ENCODE data around the gene IQGAP3.

Gene IQGAP3

DNA sequence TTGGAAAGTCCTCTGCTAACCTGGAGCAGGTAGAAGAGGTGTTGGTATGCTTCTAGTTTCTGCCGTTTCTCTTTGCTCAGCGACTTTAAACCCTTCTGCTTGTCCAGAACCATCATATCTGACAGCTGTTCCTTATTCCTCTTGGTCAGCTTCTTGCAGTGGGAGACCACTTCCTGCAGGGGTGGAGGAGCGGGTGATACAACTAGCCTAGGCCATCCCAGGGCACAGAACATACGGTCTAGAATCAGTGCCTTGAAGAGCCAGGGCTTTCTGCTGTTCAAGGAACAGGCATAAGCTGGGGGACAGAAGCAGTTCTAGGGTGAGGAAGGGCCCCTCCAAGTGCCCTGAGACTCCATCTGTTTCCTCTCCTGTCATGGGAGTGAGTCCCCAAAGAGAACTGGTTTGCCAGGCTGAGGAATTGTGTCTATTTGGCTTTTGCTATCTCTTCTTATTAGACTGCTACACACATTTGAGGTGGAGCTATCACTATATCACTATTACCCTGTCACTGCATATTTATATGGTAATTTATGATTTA is 32.5 kb downstream of the IQGAP3 start:
- Histone ChIP-seq H3K27ac (ENCODE audit: low read depth, low read length, severe bottlenecking) (no peak overlapping the region), H3K4me3 (ENCODE audit: extremely low read depth, insufficient read depth, low read length, poor library complexity, severe bottlenecking) (no peak overlapping the region), H3K4me1 (ENCODE audit: control insufficient read depth, insufficient read depth, low read length, poor library complexity, severe bottlenecking) (no peaks in the 10 kb centered on the region), H3K9me3 (ENCODE audit: control insufficient read depth, low read length) (no peaks in the 10 kb centered on the region), H3K36me3 (ENCODE audit: control insufficient read depth, insufficient read depth, low read length) (peaks cover 94% of the 10 kb centered on the region)
- WGBS, 2 experiments (ENCODE audit: insufficient coverage in 2 of 2), result 88 to 90% methylated on average over 2 to 3 of the region's 4 CpGs

GRCh38 chr1:156538711-156539440 is 33.5 kb downstream of the IQGAP3 start:
- 91 to 92% methylated on average over 9 of the region's 10 CpGs for WGBS, 2 experiments (ENCODE audit: insufficient coverage in 2 of 2)
- Histone ChIP-seq H3K4me1 (ENCODE audit: control insufficient read depth, insufficient read depth, low read length, poor library complexity, severe bottlenecking) (no peaks in the 10 kb centered on the region), H3K36me3 (ENCODE audit: control insufficient read depth, insufficient read depth, low read length) (peaks cover 95% of the 10 kb centered on the region)

DNA sequence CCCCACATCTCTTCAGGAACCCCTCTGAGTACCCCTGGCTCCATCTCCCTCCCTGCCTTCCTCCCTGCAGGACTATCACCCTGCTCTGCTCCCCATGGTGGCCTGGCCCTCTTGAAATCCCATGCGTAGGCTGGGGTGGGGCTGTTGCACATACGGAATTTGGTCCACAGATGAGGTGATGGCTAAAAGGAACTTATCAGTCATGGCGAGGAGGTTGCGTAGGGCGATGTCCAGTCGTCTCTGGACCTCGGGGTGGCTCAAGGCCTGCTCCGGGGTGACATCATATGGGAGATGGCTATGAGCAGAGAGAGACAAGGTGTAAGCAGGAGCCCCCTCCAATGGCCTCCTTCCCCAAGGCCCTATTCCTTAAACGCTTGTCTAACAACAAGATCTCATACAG is 35.3 kb downstream of the IQGAP3 start:
- WGBS, 2 experiments (ENCODE audit: insufficient coverage in 2 of 2), result 92 to 96% methylated on average over 7 to 8 of the region's 9 CpGs
- Histone ChIP-seq H3K9me3 (ENCODE audit: control insufficient read depth, low read length) (no peaks in the 10 kb centered on the region), H3K36me3 (ENCODE audit: control insufficient read depth, insufficient read depth, low read length) (peaks cover 96% of the 10 kb centered on the region), H3K4me3 (ENCODE audit: extremely low read depth, insufficient read depth, low read length, poor library complexity, severe bottlenecking) (no peak overlapping the region), H3K27ac (ENCODE audit: low read depth, low read length, severe bottlenecking) (no peak overlapping the region), H3K4me1 (ENCODE audit: control insufficient read depth, insufficient read depth, low read length, poor library complexity, severe bottlenecking) (no peaks in the 10 kb centered on the region)

More at GRCh38 chr1:156538711-156539440, 33.5 kb downstream of the IQGAP3 start:
- H3K4me3 ChIP-seq (ENCODE audit: extremely low read depth, insufficient read depth, low read length, poor library complexity, severe bottlenecking), result no peak overlapping the region
- no peak overlapping the region for H3K27ac ChIP-seq (ENCODE audit: low read depth, low read length, severe bottlenecking)
- no peaks in the 10 kb centered on the region for H3K9me3 ChIP-seq (ENCODE audit: control insufficient read depth, low read length)

- H3K9me3 ChIP-seq (ENCODE audit: control insufficient read depth, low read length), result no peaks in the 10 kb centered on the region
- WGBS, 2 experiments (ENCODE audit: insufficient coverage in 2 of 2), result 97 to 98% methylated on average over 9 to 11 of the region's 12 CpGs
- H3K27ac ChIP-seq (ENCODE audit: low read depth, low read length, severe bottlenecking), result no peak overlapping the region
- peaks cover 95% of the 10 kb centered on the region for H3K36me3 ChIP-seq (ENCODE audit: control insufficient read depth, insufficient read depth, low read length)
- H3K4me1 ChIP-seq (ENCODE audit: control insufficient read depth, insufficient read depth, low read length, poor library complexity, severe bottlenecking), result no peaks in the 10 kb centered on the region
- no peak overlapping the region for H3K4me3 ChIP-seq (ENCODE audit: extremely low read depth, insufficient read depth, low read length, poor library complexity, severe bottlenecking)
Measured at GRCh38 chr1:156534424-156535060, 37.8 kb downstream of the IQGAP3 start.

DNA sequence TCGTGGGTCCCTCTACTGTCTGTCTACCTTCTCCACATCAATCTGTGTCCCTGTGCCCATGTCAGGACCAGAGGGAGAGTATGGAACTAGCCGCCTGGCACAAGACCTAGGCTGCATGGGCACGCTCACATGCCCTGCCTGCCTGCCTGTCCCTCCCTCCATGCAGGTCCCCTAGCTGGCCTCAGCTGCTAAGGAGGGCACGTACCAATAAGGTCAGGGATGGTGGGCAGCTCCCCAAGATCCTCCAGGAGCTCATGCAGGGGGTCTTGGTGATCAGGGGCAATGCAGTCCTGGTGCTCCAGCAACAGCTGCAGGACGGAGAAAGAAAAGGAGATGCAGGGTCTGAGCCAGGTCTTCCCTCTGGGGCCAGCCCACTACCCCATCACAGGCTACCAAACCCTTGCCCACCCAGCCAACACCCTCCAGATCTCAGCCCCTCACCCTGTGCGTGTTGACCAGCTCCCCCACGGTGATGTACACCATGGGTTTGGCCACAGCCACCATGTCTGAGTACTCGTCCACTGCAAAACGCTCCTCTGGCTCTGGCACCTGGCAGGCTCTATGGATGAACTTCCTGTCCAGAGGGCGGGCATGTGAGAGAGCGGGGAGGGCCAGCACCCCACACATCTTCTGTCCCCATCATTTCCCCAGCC is 38.7 kb downstream of the IQGAP3 start:
- Histone ChIP-seq H3K9me3 (ENCODE audit: control insufficient read depth, low read length) (no peaks in the 10 kb centered on the region), H3K4me3 (ENCODE audit: extremely low read depth, insufficient read depth, low read length, poor library complexity, severe bottlenecking) (no peak overlapping the region), H3K36me3 (ENCODE audit: control insufficient read depth, insufficient read depth, low read length) (peaks cover 95% of the 10 kb centered on the region), H3K4me1 (ENCODE audit: control insufficient read depth, insufficient read depth, low read length, poor library complexity, severe bottlenecking) (no peaks in the 10 kb centered on the region), H3K27ac (ENCODE audit: low read depth, low read length, severe bottlenecking) (no peak overlapping the region)
- WGBS, 2 experiments (ENCODE audit: insufficient coverage in 2 of 2), result 94 to 97% methylated on average over 8 to 10 of the region's 11 CpGs

DNA sequence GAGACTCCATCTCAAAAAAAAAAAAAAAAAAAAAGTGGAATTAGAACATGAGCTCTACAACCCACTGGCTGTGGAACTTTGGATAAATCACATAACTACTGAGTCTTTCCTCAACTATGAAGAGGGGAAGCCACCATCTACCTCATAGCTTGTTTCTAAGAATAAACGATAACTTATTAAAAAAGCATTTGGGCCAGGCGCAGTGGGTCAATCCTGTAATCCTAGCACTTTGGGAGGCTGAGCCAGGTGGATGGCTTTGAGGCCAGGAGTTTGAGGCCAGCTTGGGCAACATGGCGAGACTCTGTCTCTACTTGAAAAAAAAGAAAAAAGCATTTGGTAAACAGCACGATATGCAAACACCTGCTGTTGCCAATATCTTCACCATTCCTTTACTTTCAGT is 40.0 kb downstream of the IQGAP3 start:
- Histone ChIP-seq H3K9me3 (ENCODE audit: control insufficient read depth, low read length) (no peaks in the 10 kb centered on the region), H3K36me3 (ENCODE audit: control insufficient read depth, insufficient read depth, low read length) (peaks cover 95% of the 10 kb centered on the region), H3K4me3 (ENCODE audit: extremely low read depth, insufficient read depth, low read length, poor library complexity, severe bottlenecking) (no peak overlapping the region), H3K27ac (ENCODE audit: low read depth, low read length, severe bottlenecking) (no peak overlapping the region), H3K4me1 (ENCODE audit: control insufficient read depth, insufficient read depth, low read length, poor library complexity, severe bottlenecking) (no peaks in the 10 kb centered on the region)
- WGBS, 2 experiments (ENCODE audit: insufficient coverage in 2 of 2), result 90 to 91% methylated on average over 3 of the region's 4 CpGs

- H3K4me3 ChIP-seq (ENCODE audit: extremely low read depth, insufficient read depth, low read length, poor library complexity, severe bottlenecking), result no peak overlapping the region
- peaks cover 84% of the 10 kb centered on the region for H3K36me3 ChIP-seq (ENCODE audit: control insufficient read depth, insufficient read depth, low read length)
- no peak overlapping the region for H3K27ac ChIP-seq (ENCODE audit: low read depth, low read length, severe bottlenecking)
- WGBS, 2 experiments (ENCODE audit: insufficient coverage in 2 of 2), result 97 to 99% methylated on average over 12 to 18 of the region's 18 CpGs
- H3K4me1 ChIP-seq (ENCODE audit: control insufficient read depth, insufficient read depth, low read length, poor library complexity, severe bottlenecking), result no peaks in the 10 kb centered on the region
- H3K9me3 ChIP-seq (ENCODE audit: control insufficient read depth, low read length), result no peaks in the 10 kb centered on the region
Measured at GRCh38 chr1:156530006-156530405, 42.4 kb downstream of the IQGAP3 start.

DNA sequence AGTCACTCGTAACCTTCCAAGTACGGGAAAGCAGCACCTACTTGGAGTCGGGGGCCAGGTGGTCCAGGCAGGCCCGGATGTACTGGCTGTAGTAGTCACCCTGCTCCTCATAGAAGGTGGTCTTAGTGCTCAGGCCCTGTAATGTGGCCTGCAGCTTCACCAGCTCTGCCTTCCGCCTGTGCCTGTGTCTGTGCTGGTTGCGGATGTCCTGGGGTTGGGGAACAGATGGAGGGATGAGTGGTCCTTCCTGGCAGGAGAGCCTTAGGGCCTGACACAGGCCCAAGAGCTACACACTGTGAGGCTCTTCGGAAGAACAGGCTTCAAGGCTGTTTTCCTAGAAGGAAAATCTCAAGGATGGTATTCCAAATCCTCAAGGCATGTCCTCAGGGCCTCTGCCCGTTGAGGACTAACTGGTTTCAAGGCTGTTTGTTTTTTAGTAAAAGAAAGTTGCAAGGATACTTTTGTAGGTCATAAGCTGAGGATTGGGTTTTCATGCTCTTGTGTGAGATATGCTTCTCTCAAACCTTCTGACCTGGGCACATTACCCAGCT is 43.4 kb downstream of the IQGAP3 start:
- no peak overlapping the region for H3K4me3 ChIP-seq (ENCODE audit: extremely low read depth, insufficient read depth, low read length, poor library complexity, severe bottlenecking)
- H3K36me3 ChIP-seq (ENCODE audit: control insufficient read depth, insufficient read depth, low read length), result peaks cover 81% of the 10 kb centered on the region
- no peaks in the 10 kb centered on the region for H3K4me1 ChIP-seq (ENCODE audit: control insufficient read depth, insufficient read depth, low read length, poor library complexity, severe bottlenecking)
- WGBS, 2 experiments (ENCODE audit: insufficient coverage in 2 of 2), result 92 to 95% methylated on average over 7 to 8 of the region's 8 CpGs
- H3K9me3 ChIP-seq (ENCODE audit: control insufficient read depth, low read length), result no peaks in the 10 kb centered on the region
- no peak overlapping the region for H3K27ac ChIP-seq (ENCODE audit: low read depth, low read length, severe bottlenecking)

DNA sequence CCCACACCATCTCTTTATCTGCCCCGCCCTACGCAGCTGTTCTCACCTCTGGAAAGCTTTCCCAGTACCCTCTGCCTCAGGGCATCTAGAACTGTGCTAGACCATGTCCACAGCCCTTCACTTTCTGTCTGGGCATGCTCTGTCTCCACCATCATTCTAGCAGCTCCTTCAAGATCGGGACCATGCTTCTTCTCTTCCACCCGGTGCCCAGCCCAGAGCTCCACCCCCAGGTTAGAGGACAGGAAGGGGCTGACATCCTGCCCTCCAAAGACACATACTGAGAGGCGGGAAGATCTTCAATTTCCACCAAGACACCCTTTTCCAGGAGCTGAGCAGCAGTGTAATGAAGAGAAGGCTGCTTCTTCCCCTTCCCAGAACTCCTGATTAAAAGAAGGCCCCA is 44.1 kb downstream of the IQGAP3 start:
- Histone ChIP-seq H3K4me3 (ENCODE audit: extremely low read depth, insufficient read depth, low read length, poor library complexity, severe bottlenecking) (no peak overlapping the region), H3K4me1 (ENCODE audit: control insufficient read depth, insufficient read depth, low read length, poor library complexity, severe bottlenecking) (no peaks in the 10 kb centered on the region), H3K36me3 (ENCODE audit: control insufficient read depth, insufficient read depth, low read length) (peaks cover 74% of the 10 kb centered on the region), H3K9me3 (ENCODE audit: control insufficient read depth, low read length) (no peaks in the 10 kb centered on the region), H3K27ac (ENCODE audit: low read depth, low read length, severe bottlenecking) (no peak overlapping the region)
- 95 to 98% methylated on average over 3 to 4 of the region's 5 CpGs for WGBS, 2 experiments (ENCODE audit: insufficient coverage in 2 of 2)

DNA sequence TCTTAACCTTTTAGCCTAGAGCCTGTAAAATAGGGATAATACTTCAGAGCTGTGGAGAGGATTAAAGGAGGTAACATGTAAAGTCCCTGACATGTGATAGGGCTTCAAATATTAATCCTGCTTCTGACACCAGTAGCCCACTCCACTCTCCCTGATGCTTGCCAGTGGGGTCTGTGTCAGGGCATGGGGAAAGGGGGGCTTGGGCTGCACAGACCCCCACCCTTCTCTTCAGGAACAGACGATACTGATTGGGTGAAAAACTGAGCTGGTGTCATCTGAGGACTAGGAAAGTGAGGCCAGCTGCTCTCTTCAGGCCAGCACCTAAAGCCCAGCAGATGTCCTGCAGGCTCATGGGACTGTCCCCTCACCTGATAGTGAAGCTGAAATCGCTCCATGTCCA is 44.8 kb downstream of the IQGAP3 start:
- peaks cover 68% of the 10 kb centered on the region for H3K36me3 ChIP-seq (ENCODE audit: control insufficient read depth, insufficient read depth, low read length)
- no peaks in the 10 kb centered on the region for H3K9me3 ChIP-seq (ENCODE audit: control insufficient read depth, low read length)
- no peak overlapping the region for H3K27ac ChIP-seq (ENCODE audit: low read depth, low read length, severe bottlenecking)
- 100% methylated on average over 1 of the region's 2 CpGs for WGBS, 2 experiments (ENCODE audit: insufficient coverage in 2 of 2)
- H3K4me3 ChIP-seq (ENCODE audit: extremely low read depth, insufficient read depth, low read length, poor library complexity, severe bottlenecking), result no peak overlapping the region
- no peaks in the 10 kb centered on the region for H3K4me1 ChIP-seq (ENCODE audit: control insufficient read depth, insufficient read depth, low read length, poor library complexity, severe bottlenecking)
